Activated CD8-positive, alpha-beta memory T cell treated with anti-CD3 and anti-CD28 coated beads for 4 hours (primary cell): ENCODE results near the gene CCDC77.

Experiments used
- DNase-seq, 2 donors: peaks; one replicate each; pipeline ENCODE4 v3.0.0-alpha.2; 2020; ENCODE audit warnings: low read depth in 2 of 2

Gene CCDC77

DNA sequence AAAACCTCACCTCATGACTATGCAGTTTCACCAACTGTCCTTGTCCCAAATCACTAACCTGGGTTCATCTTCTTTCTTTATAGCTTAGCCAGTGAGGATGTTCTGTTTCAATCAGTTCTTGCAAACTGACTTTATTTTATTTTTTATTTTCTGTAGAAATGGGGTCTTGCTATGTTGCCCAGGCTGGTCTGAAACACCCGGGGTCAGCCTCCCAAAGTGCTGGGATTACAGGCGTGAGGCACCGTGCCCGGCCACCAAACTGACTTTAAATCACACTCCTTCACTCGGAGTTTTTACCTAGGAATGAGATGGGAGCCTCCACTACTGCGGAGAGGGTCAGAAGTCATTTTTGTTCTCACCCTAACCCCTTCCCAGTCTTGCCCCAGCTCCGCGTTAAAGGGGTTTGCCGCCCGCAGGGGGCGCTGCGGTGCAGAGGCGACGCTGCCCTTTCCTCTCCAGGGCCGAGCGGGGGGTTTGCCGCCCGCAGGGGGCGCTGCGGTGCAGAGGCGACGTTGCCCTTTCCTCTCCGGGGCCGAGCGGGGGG lies 51.3 kb downstream of the CCDC77 start:
- no peak for DNase-seq

DNA sequence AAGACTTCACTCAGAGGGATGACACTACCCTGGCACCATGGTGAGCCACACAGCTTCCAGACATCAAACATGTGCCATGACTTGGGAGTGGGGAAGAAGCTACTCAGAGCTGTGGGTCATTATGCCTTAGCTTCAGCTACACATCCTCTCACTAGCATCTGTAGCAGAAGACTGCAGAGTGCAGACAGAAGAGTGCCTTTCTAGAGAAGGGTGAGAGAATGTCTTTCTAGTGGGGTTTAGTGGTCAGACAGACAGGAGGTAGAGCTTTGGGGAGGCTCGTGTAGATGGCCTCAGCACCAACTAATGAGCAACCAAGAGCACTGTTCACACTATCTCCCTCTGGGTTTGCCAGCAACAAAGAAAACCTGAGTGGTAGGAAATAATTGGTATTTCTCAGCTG lies 53.4 kb downstream of the CCDC77 start:
- no peak for DNase-seq

DNA sequence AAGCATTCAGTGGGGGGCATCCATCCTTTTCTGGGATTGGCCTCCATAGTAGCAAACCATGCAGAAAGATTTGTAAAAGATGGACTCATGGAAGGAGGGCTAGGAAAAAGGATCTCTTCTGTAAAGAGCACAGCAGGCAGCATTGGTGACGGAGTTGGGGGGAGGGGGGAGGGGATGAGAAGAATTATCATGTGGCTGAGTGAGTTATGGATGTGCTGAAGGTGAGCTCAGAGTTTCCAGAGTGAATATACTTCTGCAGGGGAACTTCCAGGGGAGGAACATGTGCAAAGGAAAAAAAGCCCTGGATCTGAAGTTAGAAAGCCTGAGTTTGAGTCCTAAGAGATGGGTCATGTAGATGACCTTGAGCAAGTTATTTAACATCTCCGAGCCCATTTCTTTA lies 54.4 kb downstream of the CCDC77 start:
- no peak for DNase-seq

DNA sequence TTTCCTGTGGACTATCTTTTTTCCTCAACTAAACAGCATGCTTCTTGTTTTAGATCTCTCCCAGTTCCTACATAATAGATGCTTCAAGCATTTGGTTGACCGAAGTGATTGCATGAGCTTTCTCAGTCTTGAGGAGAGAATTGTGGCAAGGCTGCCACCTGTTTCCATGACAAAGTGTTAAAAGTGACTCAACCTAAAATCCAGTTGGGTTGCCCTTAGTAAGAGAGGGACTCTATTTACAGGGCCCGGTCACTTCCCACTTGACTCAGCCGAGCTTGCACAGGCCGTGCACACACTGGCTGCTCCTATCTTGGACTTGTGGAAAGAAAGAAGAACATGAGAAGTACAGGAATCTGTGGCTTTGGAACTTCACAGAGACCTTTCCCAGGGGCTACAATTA lies 56.2 kb downstream of the CCDC77 start:
- DNase-seq: no peak

- DNase-seq: no peak
Measured at GRCh38 chr12:459050-459429, 57.6 kb downstream of the CCDC77 start.

DNA sequence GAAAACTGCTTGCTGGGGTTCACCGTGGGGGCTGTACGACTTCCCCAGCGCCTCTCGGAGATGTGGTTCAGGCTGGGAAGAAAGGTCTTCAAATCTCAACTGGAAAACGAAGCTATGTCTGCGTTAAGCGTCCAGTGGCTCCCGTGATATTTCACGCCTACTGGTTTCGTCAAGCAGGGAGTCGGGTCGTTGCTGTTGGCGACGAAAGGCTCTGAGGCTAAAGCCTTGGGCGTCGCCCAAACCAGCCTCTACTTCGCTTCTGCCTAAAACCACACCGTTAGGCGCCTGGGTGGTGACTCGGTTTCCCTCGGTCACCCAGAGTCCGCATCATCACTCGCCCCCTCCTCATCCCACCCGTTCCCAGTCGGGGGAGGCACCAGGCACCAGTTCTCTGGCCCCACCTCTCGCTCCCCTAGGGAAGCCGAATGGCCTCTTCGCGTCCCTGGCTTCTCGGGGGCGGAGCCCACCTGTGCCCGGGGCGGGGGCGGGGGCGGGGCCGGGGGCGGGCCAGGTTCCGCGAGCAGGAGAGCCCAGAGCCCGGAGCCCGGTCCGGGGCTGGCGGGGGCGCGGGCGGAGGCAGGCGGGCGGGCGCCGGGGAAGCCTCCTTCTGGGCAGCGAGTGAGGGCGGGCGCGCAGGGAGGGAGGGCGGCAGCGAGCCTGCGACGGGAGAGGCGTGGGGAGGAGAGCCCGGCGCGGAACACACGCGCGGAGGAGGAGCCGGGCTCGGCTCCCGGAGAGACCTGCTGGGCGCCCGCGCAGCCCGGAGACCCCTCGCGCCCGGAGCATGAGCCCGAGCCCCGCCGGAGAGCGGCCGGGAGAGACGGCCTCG lies 58.2 kb downstream of the CCDC77 start, which contains the start of gene B4GALNT3:
Gene B4GALNT3 (plus strand): TSS at position 510 of the 829 bp plus-strand sequence. CDS start 438 bp downstream, outside the sequence.
- no peak for DNase-seq

DNA sequence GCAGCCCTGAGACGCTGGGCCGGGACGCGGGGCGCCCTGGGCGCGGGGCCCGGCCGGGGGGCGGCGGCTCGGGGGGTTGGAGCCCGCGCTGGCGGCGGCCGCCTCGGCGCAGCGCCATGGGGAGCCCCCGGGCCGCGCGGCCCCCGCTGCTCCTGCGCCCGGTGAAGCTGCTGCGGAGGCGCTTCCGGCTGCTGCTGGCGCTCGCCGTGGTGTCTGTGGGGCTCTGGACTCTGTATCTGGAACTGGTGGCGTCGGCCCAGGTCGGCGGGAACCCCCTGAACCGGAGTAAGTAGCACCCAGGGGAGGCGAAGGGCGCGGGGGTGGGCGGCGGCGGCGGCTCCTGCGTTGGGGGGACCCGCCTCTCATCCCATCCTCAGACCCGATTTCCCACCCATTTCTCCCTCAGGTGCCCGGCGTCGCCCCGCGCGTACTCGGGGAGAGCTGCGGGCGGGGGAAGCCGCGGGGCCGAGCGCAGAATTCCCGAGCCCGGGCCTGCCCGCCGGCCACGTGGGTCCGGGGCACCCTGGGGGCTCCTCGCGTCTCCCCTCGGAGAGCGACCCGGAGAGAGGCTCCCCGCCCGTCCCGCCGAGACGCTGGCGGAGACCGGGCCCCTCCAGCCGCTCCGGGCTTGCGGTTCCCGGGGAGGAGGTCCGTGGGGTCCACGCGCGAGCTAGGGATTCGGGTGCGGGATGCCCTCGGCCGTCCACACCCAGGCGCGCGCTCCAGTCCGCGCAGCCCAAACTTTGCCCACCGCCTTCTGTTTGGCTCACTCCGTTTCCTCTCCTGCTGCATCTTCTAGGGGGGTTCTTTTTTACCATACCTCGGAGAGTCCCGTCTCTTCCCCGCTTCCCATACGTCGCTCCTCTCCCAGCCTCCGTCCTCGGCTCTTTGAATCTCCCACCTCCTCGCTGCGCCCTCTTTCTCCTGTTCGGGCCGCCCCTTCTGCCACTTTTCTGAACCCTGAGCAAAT lies 59.1 kb downstream of the CCDC77 start:
- no peak for DNase-seq

DNA sequence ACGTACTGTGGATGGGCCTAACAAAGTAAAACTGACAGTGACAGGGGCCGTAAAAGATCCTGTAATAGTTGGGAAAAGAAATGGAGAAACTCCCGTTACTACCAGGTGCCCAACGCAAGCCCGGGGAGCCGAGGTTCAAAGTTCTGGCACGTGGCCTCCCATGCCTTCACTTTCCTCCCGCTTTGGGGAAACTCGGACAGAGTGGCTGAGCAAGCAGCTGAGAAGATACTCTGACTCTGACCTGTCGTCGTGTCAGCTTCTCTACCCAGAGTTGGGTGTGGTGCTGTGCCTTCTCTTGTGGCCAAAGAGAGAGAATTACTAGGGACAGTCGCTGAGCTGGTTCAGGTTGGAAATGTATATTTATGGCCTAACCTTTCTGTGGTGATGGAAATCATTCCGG lies 60.0 kb downstream of the CCDC77 start:
- DNase-seq: no peak

DNA sequence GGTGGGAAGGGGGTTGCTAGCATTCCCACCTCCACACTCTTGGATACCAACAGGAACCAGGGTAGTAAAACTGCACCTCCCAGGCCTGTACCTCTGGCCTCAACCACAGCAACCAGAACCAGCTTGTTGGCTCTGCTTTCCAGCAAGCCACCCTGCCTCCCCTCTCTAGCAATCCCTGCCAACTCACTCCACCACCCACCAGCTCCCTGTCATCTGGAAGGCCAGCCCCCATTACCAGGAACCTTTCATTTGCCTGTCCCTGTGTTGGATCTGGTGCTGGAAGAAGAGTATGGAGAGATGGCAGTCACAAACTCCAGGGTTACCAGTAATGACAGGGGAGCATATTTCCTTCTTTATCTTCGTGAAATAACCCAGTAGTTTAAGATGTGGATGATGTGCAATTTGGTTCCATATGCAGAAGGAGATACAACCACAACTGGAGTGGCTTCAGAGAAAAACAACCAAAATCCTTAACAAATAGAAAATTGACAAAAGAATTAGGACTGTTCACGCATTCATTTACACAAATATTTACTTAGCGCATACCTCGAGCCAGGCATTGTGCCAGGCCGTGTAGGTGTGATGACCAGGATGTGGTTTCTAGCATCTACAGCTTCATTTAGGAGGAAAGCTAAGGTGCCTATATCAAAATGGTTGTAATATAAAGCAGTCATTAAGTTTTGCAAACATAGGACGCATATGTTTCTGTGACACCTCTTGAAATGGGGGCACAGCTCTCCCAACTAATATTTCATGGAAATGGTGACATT lies 61.7 kb downstream of the CCDC77 start:
- DNase-seq: no peak

DNA sequence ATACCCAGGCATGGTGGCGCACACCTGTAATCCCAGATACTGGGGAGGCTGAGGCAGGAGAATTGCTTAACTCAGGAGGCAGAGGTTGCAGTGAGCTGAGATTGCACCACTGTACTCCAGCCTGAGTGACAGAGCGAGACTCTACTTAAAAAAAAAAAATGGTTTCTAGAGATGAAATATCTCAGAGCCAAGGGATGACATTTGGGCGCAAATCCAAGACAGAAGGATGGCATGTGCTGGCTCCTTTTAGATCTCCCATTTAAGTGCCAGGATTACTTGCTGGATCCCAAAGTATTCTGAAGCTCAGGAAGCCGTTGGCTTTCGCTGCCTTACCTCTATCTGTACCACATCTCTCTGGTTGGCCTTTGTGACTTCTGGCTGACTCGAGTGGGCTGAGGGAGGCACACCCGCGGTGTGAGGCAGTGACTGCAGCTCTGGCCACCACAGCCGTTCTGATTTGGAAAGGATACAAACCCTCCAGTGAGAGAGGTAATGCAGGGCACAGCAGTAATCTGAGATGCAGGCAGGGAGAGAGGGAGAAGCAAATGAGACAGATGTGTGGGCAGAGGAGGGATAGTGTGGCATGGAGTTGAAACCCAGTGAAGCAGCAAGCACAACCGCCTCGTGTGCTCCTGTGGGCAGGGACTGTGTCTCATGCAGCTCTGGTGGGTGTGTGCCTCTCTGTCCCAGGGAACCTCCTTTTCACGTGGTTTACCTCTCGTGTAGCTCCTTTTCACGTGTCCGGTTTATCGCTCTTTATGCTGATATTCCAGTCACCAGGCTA lies 63.2 kb downstream of the CCDC77 start:
- no peak for DNase-seq

- no peak for DNase-seq
Measured at GRCh38 chr12:466039-466438, 64.6 kb downstream of the CCDC77 start.

DNA sequence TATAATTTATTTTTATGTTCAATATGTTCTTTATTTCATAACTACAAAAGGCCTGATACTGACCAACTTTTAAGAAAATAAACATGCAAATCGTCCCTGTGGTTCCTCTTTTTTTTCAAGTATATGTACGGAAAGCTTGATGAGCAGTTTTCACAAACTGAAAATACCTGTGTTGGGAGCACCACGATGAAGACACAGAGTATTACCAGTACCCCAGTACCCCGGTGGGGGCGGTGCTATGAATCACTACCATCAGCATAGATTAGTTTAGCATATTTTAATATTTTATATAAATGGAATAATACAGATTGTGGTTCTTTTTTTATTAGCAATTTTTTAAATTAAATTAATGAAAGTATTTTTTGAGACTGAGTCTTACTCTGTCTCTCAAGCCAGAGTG lies 65.3 kb downstream of the CCDC77 start:
- DNase-seq: no peak

- no peak for DNase-seq
Measured at GRCh38 chr12:467591-467990, 66.1 kb downstream of the CCDC77 start.

- no peak for DNase-seq
Measured at GRCh38 chr12:468671-469389, 67.4 kb downstream of the CCDC77 start.

DNA sequence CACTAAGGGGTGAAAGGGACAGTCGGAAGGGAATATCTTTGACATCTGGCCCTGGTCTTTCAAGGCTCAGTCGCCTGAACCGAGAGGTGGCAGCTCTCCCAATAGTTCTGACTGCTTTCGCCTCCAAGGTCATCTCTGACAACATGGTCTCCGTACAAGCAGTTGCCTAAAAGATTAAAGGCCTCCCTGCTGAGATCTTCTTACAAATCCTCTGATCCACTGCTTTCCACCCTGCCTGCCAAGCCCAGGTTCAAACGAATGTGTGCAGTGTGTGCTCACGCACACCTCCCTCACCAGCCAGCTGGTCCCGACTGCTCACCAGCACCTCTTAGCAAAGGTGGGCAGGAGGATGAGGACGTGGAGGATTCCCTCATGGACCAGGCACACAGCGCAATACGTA lies 68.7 kb downstream of the CCDC77 start:
- DNase-seq: no peak

DNA sequence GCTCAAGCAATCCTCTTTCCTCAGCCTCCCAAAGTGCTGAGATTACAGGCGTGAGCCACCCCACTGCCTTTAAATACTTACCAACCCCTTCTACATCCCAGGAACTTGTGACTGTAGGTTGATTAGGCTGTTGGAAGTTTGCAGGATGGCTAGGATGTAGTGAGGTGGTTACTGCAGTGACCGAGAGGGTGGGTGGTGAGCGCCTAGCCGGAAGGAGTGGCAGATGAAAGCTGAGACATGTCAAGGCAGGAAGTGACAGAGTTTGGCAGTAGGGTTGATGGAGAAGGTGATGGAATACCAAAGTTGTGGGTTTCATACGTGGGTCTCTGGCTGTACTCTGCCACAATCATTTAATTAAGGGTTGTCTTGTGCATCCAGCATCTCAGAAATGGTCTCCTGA lies 71.8 kb downstream of the CCDC77 start:
- DNase-seq: no peak

GRCh38 chr12:473863-474577 lies 72.6 kb downstream of the CCDC77 start:
- no peak for DNase-seq

DNA sequence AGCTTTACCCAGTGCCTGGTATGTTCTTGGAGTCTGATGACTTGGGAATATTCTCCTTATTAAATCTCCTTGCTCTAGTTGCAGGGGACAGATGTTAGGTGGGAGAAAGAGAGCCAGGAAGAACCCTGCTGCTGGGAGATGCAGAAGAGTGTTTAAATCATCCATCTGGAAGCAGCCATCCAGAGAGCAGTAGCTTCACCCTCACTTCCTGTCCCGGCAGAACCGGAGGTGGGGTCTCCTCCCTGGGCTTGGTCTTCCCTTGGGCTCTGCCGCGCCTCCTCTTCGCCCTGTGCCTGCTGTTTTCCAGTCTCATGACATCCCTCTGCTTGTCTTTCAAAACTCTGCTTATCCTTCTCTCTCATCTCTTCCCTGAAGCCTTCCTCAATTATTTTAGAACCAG lies 73.8 kb downstream of the CCDC77 start:
- no peak for DNase-seq

DNA sequence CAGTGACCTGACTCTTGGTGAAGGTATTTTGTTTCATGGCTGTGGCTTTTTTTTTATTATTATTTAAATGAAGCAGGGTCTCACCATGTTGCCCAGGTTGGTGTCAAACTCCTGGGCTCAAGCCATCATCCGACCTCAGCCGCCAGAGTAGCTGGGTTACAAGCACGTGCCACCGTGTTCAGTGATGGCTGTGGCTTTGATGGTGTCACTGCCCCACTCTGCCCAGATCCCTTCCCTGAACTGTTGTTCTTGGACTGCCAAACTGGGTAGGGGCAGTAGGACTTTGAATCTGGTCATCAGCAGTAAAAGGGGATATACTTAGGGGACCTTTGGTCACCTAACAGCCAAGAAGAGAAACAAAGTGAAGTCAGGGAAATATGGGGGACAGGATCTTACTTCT lies 77.7 kb downstream of the CCDC77 start:
- DNase-seq: no peak
